Measurements from ENCODE around the gene KANK2. TPM values are rescaled to one million over a fixed set of nuclear protein-coding genes. Genes with fewer than 3 reads are reported as not detected.

Gene KANK2
- total and polyA plus RNA-seq, 2 of the 13 experiments (the other 11 are each of a cell fraction or from before 2014, with no cell fraction given), result 5.7 to 12.9 TPM

- TF ChIP-seq, protein P1, sequence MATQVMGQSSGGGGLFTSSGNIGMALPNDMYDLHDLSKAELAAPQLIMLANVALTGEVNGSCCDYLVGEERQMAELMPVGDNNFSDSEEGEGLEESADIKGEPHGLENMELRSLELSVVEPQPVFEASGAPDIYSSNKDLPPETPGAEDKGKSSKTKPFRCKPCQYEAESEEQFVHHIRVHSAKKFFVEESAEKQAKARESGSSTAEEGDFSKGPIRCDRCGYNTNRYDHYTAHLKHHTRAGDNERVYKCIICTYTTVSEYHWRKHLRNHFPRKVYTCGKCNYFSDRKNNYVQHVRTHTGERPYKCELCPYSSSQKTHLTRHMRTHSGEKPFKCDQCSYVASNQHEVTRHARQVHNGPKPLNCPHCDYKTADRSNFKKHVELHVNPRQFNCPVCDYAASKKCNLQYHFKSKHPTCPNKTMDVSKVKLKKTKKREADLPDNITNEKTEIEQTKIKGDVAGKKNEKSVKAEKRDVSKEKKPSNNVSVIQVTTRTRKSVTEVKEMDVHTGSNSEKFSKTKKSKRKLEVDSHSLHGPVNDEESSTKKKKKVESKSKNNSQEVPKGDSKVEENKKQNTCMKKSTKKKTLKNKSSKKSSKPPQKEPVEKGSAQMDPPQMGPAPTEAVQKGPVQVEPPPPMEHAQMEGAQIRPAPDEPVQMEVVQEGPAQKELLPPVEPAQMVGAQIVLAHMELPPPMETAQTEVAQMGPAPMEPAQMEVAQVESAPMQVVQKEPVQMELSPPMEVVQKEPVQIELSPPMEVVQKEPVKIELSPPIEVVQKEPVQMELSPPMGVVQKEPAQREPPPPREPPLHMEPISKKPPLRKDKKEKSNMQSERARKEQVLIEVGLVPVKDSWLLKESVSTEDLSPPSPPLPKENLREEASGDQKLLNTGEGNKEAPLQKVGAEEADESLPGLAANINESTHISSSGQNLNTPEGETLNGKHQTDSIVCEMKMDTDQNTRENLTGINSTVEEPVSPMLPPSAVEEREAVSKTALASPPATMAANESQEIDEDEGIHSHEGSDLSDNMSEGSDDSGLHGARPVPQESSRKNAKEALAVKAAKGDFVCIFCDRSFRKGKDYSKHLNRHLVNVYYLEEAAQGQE (IDR thresholded peaks at IDR 0.05; ENCODE audit: borderline replicate concordance in 1 of 2, low read depth in 1 of 2, low read length in 2 of 2), result no peak
- TF ChIP-seq ZNF18 (CRISPR knock-in tag; IDR thresholded peaks at IDR 0.05; ENCODE audit: insufficient replicate concordance) (no peak), ZNF619 (CRISPR knock-in tag; IDR thresholded peaks at IDR 0.05) (no peak), NFIC (IDR thresholded peaks at IDR 0.05; ENCODE audit: low read length) (no peak), ZNF7 (CRISPR knock-in tag; IDR thresholded peaks at IDR 0.05) (no peak), JUN (CRISPR knock-in tag; IDR thresholded peaks at IDR 0.05) (no peak), MBNL3 (CRISPR knock-in tag; conservative IDR thresholded peaks at IDR 0.05) (no peak), ZNF607 (CRISPR knock-in tag; IDR thresholded peaks at IDR 0.05; ENCODE audit: borderline replicate concordance) (no peak), DR1 (CRISPR knock-in tag; IDR thresholded peaks at IDR 0.05) (peak; percentile 73), NCOA5 (CRISPR knock-in tag; IDR thresholded peaks at IDR 0.05) (no peak), ZNF256 (CRISPR knock-in tag; conservative IDR thresholded peaks at IDR 0.05) (no peak), PLRG1 (conservative IDR thresholded peaks at IDR 0.05) (no peak), ZNF558 (CRISPR knock-in tag; IDR thresholded peaks at IDR 0.05; ENCODE audit: borderline replicate concordance) (no peak), POLR2G (IDR thresholded peaks at IDR 0.05; ENCODE audit: low read depth, low read length) (peak; percentile 79), CERS6 (CRISPR knock-in tag; IDR thresholded peaks at IDR 0.05) (no peak), ZNF121 (CRISPR knock-in tag; IDR thresholded peaks at IDR 0.05) (no peak), TOPORS (CRISPR knock-in tag; IDR thresholded peaks at IDR 0.05) (no peak), CENPX (CRISPR knock-in tag; IDR thresholded peaks at IDR 0.05) (no peak), GATAD2A (CRISPR knock-in tag; IDR thresholded peaks at IDR 0.05) (no peak), PRPF4 (IDR thresholded peaks at IDR 0.05; ENCODE audit: low read depth, low read length, poor library complexity, severe bottlenecking) (no peak), ZMYM2 (CRISPR knock-in tag; IDR thresholded peaks at IDR 0.05) (no peak), ZNF709 (CRISPR knock-in tag; IDR thresholded peaks at IDR 0.05) (no peak), FOXK2 (IDR thresholded peaks at IDR 0.05) (peak; percentile 74; the same call in 1 of the 2 replicates), ZMYM3 (CRISPR knock-in tag; IDR thresholded peaks at IDR 0.05) (no peak; the same call in 1 of the 2 replicates)
- TF ChIP-seq, protein P2, sequence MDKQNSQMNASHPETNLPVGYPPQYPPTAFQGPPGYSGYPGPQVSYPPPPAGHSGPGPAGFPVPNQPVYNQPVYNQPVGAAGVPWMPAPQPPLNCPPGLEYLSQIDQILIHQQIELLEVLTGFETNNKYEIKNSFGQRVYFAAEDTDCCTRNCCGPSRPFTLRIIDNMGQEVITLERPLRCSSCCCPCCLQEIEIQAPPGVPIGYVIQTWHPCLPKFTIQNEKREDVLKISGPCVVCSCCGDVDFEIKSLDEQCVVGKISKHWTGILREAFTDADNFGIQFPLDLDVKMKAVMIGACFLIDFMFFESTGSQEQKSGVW (CRISPR knock-in tag; IDR thresholded peaks at IDR 0.05; ENCODE audit: borderline replicate concordance), result no peak
These were observed 41.8 kb downstream of the KANK2 start, which contains the start of gene SPC24 (continued) for GRCh38 chr19:11155373-11156120.

Measured in HepG2 (cell line).